GM12874 (cell line): Measurements from ENCODE around the gene CPA1.

Experiments used
- CTCF ChIP-seq: IDR thresholded peaks from 2 replicates; pipeline ENCODE4 v1.5.1; 2011; ENCODE audit warnings: low read depth, mild to moderate bottlenecking, control low read depth, low read length, moderate library complexity; ENCODE audit not compliant: insufficient read depth

Gene CPA1

DNA sequence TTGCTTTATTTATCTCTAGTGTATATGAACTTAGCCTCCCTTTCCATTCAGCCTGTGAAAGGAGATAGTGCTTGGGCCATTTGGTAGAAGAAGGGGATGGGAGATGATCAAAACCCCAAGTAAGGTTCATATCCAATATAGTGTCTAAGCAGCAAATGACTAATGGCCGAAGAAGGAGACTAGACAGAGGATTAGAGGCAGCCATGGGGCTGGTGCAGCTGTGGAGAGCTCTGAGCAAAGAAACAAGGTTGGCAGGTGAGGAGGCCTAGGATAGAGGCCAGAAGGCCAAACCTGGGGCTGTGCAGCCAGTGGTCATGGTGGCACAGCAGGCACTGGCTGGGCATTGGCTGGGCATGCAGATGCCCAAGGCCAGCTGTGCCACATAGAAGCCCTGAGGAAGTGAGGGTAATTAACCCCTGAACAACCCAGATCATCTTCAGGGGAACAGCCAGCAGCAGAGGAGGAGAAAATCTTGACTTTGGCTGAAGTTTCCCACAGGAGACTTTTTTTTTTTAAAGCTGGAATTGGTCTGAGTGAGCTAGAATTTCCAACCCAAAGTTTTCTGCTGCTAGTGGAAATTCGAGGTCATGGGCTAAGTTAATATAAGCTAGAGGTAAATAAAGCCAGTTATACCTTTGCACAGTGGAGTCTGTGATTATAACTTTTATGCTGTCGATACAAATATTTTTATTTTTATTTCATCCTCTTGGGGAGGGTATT, 10.3 kb upstream of the CPA1 start:
- TF ChIP-seq CTCF = no peak

GRCh38 chr7:130371046-130371445, 9.2 kb upstream of the CPA1 start:
- TF ChIP-seq CTCF = no peak

GRCh38 chr7:130372402-130373165, 7.7 kb upstream of the CPA1 start:
- TF ChIP-seq CTCF = no peak

DNA sequence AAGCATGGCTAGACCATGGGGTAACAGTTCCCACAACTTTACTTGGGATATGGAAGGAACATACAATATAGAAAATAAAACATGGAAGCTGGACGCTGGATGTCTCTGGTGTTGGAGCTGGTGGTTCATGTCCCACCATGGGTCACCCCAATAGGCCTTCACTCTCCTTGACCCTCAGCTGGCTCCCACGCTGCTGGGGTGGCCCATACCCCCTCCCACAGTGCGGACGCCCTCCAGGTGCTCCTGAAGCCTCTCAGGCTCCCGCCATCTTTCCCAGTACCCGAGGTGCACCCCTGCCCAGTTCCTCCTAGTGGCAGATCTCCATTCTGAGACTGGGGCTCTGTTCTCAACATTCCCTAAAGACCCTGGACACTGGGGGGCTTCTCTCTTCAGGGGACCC, 5.8 kb upstream of the CPA1 start:
- TF ChIP-seq CTCF = no peak

DNA sequence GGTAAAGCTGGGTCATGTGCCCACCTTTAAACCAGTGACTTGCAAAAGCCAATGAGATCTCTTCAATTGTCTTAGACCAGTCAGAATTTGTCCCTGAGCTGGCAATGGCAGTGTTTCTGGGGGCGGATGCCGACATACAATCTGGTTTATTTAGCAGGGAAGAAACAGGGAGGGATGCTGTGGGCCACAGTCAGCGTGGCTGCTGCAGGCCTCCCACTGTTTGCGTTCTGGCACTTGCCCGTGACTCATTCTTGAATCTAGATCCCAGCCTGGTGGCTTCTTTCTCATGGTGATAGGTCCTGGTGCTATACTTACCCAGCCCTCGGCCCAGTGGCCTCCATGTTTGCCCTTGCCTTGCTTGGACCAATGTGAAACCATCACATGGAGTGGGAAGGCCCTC, 3.1 kb upstream of the CPA1 start:
- TF ChIP-seq CTCF = no peak

GRCh38 chr7:130379019-130379418, 1.3 kb upstream of the CPA1 start:
- TF ChIP-seq CTCF = no peak

DNA sequence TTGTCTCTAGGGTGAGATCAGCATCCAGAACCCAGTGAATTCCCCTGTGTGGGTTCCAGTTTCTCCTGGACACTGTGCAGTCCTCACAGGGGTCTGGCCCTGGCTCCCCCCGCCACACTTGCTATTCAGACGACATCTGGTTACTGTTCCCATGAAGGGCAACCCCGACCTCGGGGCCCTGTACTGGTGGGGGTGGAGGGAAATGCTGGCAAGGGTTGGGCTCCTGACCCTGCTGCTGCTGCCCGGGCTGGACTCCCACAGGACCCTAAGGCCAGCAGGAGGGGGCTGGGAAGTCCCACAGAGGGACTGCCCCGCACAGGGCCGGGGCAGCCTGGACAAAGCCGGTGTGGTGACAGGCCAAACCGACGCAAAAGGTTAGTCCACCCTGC, 768 bp upstream of the CPA1 start:
- TF ChIP-seq CTCF = no peak
